GM08714 (cell line): ENCODE measurements around the gene ACAT2.
"Not testable (repeated sequence)": the region's sequence is repeated elsewhere in the genome, so short reads cannot be mapped to it uniquely, and the experiment has no call there.

Experiments
- H3K4me3 ChIP-seq: fragments of 200-500 bp; sonication (Bioruptor generic); 2 replicates; pipeline ENCODE4 v1.5.1; 2014; ENCODE audit warnings: mild to moderate bottlenecking, low read length, inconsistent platforms
- ZNF274 ChIP-seq: IDR thresholded peaks from 2 replicates; pipeline ENCODE4 v1.6.1; 2012; ENCODE audit warnings: mild to moderate bottlenecking, low read depth, low read length

The ACAT2 gene

DNA sequence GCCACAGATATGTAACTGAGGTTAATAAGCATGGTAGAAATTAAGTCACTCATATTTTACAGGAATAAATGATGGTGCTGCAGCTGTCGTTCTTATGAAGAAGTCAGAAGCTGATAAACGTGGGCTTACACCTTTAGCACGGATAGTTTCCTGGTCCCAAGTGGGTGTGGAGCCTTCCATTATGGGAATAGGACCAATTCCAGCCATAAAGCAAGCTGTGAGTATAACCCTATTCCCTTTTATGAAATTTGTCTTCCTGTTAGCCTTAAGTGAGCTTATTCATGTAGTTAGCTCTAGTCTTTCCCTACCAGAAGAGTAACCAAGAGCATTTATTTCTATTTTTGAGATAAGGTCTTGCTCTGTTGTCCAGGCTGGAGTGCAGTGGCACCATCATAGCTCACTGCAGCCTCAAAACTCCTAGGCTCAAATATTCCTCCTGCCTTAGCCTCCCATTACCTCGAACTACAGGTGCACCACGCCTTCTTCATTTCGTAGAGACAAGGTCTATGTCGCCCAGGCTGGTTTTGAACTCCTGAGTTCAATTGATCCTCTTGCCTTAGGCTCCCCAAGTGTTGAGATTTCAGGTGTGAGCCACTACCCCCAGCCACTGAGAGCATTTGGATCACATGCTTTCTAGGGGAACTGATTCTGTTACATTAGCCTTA lies 15.5 kb downstream of the ACAT2 start:
- no peak for TF ChIP-seq ZNF274
- H3K4me3 ChIP-seq, result no peak overlapping the region

DNA sequence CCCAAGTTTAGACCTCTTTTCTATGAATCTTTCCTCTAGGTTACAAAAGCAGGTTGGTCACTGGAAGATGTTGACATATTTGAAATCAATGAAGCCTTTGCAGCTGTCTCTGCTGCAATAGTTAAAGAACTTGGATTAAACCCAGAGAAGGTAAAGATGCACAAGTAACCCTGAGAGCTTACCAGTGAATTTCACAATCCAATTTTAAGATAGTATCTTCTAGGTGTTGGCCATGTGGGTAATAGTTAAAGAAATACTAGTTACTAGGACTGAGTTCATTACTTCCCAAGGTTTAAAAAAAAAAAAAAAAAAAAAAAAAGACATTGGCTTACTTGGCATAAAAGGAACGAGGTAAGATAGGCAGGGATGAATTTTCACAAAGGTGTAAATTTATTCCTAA lies 16.3 kb downstream of the ACAT2 start:
- no peak overlapping the region for H3K4me3 ChIP-seq
- no peak for TF ChIP-seq ZNF274

DNA sequence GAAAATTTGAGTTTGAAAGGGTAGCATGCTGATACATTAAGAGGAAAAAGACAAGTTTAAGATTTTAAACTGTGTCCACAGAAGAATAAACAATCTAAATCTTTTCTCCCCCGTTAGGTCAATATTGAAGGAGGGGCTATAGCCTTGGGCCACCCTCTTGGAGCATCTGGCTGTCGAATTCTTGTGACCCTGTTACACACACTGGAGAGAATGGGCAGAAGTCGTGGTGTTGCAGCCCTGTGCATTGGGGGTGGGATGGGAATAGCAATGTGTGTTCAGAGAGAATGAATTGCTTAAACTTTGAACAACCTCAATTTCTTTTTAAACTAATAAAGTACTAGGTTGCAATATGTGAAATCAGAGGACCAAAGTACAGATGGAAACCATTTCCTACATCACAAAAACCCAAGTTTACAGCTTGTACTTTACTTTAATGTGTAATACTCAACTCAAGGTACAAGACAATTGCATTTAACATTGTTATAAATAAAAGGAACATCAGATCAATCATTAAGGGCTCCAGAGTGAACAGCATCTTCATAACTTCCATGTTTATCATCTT lies 16.8 kb downstream of the ACAT2 start:
- H3K4me3 ChIP-seq, result no peak overlapping the region
- TF ChIP-seq ZNF274, result no peak

DNA sequence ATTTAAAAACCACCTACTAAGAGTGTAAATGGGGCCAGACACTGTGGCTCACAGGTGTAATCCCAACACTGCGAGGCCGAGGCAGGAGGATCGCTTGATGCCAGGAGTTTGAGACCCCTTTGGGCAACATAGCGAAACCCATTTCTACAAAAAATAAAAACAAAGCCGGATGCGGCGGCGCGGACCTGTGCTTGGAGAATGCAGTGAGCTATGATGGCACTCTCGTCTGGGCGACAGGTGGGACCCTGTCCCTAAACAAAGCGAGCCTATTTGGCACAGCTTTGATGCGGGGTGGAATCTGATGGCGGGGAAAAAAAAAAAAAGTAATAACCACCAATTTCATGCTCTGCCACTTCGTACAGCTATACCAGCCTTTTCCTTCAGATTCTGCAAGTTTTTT lies 26.4 kb downstream of the ACAT2 start:
- H3K4me3 ChIP-seq, result peak overlapping the region; percentile 97
- TF ChIP-seq ZNF274, result no peak

DNA sequence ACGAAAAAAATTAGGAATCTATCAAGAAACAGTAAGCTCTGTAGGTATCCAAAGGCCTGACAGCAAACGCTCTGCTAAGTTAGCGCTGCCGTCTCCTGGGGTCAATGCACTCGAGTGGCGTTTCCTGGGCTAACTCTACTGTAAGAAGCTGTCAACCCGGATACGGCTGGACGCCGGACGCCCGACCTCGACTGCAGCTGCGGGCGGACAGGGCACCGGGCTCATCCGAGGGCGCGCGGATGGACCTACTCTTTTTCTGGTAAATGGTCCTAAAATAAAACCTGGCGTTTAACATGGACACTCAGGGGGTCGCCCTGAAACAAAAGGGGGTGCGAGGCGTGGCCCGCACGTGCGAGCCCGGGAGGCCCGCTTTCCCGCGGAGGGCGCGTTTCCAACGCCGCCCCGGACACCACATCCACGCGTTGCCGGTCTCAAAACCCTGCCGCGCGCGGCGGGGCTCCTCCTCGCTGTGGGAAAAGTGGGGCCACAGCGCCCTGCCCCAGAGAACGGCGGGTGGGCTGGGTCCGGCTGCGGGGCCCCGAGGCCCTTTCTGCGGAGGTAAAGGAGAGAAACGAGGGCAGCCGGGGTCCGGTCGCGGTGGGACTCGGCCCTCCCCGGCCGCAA lies 27.0 kb downstream of the ACAT2 start:
- H3K4me3 ChIP-seq, result peak overlapping the region; percentile 97
- TF ChIP-seq ZNF274, result no peak

DNA sequence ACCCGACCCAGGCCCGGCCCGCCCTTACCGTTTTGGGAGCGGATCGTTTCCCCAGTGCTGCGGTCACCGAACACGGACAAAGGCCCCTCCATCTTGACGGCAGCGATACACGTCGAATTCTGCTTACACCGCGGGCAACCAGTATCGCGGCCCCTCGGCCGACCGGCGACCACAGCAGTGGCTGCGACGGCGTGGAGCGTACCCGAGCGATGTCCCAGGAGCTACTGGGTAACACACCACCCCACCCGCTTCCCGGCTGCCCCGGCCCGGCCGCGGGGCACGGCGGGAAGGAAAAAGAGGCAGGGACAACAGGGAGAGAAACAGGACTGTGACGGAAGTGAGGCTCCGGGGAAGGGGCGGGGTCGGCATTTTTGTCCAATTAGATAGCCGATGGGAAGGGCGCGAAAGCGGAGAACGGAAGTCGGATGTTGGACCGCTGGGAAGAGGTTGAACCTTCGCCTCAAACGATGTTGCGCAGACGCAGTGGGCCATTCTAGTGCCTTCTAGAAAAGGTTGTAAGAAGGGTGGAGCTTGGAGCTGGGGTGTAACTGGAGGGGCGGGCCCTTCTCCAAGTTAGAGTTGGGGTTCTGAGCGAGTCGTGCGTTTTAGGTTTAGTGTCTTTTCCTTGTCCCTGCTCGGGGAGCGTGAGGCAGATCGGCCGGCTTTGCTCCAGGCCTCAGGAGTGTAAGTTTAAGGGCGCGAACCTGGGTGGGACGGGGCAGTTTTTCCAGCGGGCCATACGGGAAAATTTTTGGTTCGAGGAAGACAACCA lies 27.7 kb downstream of the ACAT2 start, which contains the start of gene TCP1:
Gene TCP1 (minus strand): TSS at position 226 of the 772 bp plus-strand sequence. CDS start 134 bp downstream, at position 92.
- H3K4me3 ChIP-seq, result peak within 1 kb of the TSS; percentile 97
- no peak for TF ChIP-seq ZNF274

DNA sequence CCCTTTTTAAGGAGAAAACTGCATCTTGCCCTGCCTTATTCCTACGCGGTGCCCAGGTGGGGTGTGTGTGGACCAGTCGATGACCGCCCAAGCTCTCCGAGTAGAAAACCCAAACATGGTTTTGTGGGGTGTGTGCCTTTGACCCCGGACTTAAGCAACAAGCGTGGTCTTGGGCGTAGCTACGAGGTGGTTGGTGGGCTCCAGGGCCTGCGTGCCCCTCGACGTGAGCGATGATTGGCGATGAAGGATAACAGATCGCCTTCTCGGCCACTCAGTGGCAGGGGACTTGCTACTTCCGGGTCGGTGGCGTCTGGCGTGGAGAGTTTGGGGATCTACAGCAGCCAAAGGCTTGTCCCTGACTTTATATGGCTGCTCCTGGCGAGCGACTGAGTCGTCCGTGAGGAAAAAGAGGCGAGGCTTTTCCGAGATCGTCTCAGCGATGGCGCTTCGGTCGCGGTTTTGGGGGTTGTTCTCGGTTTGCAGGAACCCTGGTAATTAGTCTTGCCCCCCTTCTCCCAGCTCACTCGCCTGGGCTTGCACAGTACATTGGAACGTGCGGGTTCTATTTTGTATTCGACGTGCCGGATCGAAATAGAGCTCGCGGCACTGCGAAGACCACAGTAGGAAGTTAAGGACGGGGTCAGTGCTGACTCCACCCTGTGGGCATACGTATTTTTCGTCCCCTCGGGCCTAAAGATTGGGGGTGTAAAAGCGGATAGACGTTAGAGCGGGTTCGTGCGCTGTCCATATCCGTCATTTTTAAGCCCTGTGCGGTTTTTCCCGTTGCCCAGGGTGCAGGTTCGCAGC lies 28.5 kb downstream of the ACAT2 start, which contains the start of gene MRPL18:
Gene MRPL18 (plus strand): TSS at position 319 of the 807 bp plus-strand sequence. CDS start 121 bp downstream, at position 440.
- H3K4me3 ChIP-seq, result peak within 1 kb of the TSS; percentile 97
- no peak for TF ChIP-seq ZNF274

DNA sequence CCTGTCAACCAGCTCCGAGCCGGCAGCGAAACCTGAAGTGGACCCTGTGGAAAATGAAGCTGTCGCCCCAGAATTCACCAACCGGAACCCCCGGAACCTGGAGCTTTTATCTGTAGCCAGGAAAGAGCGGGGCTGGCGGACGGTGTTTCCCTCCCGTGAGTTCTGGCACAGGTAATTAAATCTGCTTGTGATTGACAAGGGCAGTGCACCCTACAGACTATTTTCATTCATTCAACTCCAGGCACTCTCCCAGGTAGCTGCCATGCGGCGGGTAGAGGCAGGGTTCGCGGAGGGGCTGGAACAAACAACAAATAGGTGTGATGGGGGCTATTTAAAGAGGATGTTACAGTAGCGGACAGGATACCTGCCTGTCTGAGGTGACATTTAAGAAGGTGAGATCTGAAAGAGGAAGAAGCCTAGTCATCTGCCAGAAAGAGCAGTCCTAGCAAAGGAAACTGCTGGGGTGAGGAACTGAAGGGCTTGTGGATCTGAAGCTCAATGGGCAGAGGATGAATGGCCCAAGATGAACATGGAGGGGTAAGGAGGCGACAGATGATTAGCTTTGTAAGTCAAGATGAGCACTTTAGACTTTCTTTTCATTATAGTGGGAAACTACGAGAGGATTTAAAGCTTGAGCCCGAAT lies 29.2 kb downstream of the ACAT2 start:
- H3K4me3 ChIP-seq, result peak overlapping the region; percentile 88
- no peak for TF ChIP-seq ZNF274

DNA sequence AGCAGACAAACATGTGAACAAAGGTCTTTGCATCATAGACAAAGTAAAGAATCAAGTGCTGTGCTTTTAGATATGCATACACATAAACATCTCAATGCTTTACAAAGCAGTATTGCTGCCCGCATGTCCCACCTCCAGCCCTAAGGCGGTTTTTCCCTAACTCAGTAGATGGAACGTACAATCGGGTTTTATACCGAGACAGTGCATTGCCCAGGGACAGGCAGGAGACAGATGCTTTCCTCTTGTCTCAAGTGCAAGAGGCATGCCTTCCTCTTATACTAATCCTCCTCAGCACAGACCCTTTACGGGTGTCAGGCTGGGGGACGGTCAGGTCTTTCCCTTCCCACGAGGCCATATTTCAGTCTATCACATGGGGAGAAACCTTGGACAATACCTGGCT lies 33.1 kb downstream of the ACAT2 start:
- not testable (repeated sequence) for H3K4me3 ChIP-seq

DNA sequence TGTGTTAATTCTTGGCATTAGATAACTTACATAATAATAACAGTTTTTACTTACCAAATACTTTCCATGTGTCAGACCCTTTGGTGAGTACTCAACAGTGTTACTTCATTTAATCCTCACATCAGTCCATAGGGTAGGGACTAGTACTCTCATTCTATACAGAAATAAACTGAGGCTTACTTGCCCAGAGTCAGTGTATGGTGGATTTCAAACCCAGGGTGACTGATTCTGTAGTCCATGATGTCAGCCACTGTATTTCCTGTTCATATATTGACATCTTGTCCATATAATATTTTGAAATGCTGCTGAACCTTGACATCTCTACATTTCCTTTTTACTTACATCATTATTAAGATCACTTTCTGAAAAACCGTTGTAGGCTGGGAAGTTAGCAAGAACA lies 35.7 kb downstream of the ACAT2 start:
- H3K4me3 ChIP-seq, result no peak overlapping the region
- TF ChIP-seq ZNF274, result no peak

DNA sequence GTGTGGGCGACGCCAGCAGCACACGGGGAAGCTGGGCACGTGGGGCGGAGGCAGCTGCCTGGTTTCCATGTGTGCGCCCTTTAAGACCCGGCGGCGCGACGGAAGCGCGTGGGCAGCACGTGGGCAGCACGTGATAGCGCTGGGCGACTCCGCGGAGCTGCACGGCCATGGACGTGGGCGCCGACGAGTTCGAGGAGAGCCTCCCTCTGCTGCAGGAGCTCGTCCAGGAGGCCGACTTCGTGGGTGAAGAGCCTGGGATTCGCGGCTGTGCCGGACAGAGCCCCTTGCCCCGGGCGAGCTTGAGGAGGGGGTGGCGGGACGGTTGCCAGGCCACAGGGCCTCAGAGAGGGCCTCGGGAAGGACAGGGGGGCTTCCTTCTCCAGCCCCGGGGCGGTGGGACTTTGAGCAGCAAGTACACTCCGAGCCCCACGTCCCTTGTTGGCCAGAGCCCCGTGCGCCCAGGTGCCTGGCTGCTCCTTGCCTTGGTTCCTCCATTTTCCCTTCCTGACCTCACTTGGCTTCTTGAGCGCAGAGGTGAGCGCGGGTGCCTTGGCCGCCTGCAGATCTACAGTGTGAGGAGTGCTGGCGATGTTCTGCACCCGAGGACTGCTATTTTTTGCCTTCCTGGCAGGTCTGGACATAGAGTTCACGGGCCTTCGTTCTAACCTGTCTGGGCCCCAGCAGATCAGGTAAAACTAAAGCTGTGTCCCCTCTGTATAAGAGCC lies 38.5 kb downstream of the ACAT2 start, which contains the start of gene PNLDC1:
Gene PNLDC1 (plus strand): TSS at position 136 of the 725 bp plus-strand sequence. CDS start 32 bp downstream, at position 168.
- peak within 1 kb of the TSS; percentile 68; the same call in 1 of the 2 replicates for H3K4me3 ChIP-seq
- no peak for TF ChIP-seq ZNF274

DNA sequence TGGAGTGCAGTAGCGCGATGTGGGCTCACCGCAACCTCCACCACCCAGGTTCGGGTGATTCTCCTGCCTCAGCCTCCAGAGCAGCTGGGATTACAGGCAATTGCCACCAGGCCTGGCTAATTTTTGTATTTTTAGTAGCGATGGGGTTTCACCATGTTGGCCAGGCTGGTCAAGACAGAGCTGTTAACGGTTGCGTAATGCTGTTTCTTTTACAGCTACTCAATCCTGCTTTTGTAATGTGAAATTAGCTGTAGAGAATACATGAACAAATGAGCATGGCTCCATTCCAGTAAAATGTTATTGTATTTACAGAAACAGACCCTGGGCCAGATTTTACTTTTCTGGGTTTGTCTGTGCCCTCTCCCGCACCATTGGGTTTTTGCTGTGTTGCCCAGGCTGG lies 40.1 kb downstream of the ACAT2 start:
- no peak overlapping the region for H3K4me3 ChIP-seq
- TF ChIP-seq ZNF274, result no peak

DNA sequence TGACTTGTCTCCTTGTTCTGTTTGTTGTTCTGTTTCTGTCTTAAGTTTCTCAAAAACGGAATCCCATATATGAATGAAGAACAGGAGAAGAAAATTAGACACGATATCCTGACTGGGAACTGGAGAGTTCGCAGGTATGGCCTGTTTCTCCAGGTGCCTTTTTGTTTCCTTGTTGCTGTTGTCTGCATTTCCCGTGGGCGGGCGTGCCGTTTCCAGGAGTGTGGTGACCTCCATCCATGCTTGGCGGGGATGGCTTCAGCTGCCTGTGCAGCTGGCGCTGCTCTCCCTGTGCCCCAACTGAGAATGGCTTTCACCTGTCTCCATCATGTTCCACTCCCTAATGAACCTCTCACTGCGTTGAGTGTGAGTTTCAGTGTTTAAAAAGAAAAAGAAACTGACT lies 42.7 kb downstream of the ACAT2 start:
- TF ChIP-seq ZNF274, result no peak

More for the DNA sequence above, 42.7 kb downstream of the ACAT2 start:
- no peak overlapping the region for H3K4me3 ChIP-seq
